ENCODE measurements around the gene ISCA1.

DNA sequence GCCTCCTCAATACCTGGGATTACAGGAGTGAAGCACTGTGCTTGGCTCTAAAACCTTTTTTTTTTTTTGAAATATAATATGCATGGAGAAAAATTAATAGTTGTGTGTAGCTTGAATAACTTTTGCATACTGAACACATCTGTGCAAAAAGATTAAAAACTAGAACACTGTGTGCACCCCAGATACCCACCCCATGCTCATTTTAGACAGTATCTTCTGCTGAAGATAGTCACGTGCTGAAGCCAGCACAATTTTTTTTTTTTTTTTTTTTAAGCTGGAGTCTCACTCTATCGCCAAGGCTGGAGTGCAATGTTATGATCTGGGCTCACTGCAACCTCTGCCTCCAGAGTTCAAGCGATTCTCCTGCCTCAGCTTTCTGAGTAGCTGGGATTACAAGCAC is 62.7 kb downstream of the ISCA1 start:
- TF ChIP-seq, protein P1, sequence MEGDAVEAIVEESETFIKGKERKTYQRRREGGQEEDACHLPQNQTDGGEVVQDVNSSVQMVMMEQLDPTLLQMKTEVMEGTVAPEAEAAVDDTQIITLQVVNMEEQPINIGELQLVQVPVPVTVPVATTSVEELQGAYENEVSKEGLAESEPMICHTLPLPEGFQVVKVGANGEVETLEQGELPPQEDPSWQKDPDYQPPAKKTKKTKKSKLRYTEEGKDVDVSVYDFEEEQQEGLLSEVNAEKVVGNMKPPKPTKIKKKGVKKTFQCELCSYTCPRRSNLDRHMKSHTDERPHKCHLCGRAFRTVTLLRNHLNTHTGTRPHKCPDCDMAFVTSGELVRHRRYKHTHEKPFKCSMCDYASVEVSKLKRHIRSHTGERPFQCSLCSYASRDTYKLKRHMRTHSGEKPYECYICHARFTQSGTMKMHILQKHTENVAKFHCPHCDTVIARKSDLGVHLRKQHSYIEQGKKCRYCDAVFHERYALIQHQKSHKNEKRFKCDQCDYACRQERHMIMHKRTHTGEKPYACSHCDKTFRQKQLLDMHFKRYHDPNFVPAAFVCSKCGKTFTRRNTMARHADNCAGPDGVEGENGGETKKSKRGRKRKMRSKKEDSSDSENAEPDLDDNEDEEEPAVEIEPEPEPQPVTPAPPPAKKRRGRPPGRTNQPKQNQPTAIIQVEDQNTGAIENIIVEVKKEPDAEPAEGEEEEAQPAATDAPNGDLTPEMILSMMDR (conservative IDR thresholded peaks at IDR 0.05; ENCODE audit: low read depth, low read length) = no peak
- TF ChIP-seq EZH2 (IDR thresholded peaks at IDR 0.05; ENCODE audit: borderline replicate concordance, low read depth, low read length, poor library complexity, severe bottlenecking) = no peak
